NCI-H2107 (cell line): ENCODE results near the gene KRT28.
"Not testable (repeated sequence)": the region's sequence is repeated elsewhere in the genome, so short reads cannot be mapped to it uniquely, and the experiment has no call there.

Experiments
- DNase-seq: peaks from one replicate; lab custom pipeline; 2025; lab: John Stamatoyannopoulos, UW

The KRT28 gene

GRCh38 chr17:40818733-40819527 is 19.2 kb upstream of the KRT28 start:
- DNase-seq: peak; percentile 69

- DNase-seq: no peak
These were observed 18.6 kb upstream of the KRT28 start for GRCh38 chr17:40818343-40818732.

GRCh38 chr17:40817103-40817682 is 17.4 kb upstream of the KRT28 start:
- DNase-seq: no peak

GRCh38 chr17:40816569-40816968 is 16.8 kb upstream of the KRT28 start:
- DNase-seq: no peak

GRCh38 chr17:40815381-40815780 is 15.6 kb upstream of the KRT28 start:
- DNase-seq: no peak

- DNase-seq: not testable (repeated sequence)
These were observed 14.9 kb upstream of the KRT28 start for GRCh38 chr17:40814657-40815056.

GRCh38 chr17:40813804-40814203 is 14.0 kb upstream of the KRT28 start:
- no peak for DNase-seq

GRCh38 chr17:40812639-40813038 is 12.9 kb upstream of the KRT28 start:
- no peak for DNase-seq

- DNase-seq: no peak
These were observed 10.7 kb upstream of the KRT28 start for GRCh38 chr17:40810494-40810893.

GRCh38 chr17:40809721-40810421 is 10.1 kb upstream of the KRT28 start:
- no peak for DNase-seq

GRCh38 chr17:40806131-40806530 is 6.4 kb upstream of the KRT28 start:
- DNase-seq: no peak

GRCh38 chr17:40803617-40804082 is 3.9 kb upstream of the KRT28 start:
- peak; percentile 71 for DNase-seq

- DNase-seq: no peak
These were observed 1.4 kb upstream of the KRT28 start for GRCh38 chr17:40801157-40801556.

- no peak for DNase-seq
These were observed 622 bp upstream of the KRT28 start for GRCh38 chr17:40800381-40800780.

GRCh38 chr17:40796846-40797245 is 2.9 kb downstream of the KRT28 start:
- no peak for DNase-seq

- no peak for DNase-seq
These were observed 4.6 kb downstream of the KRT28 start for GRCh38 chr17:40795019-40795667.

GRCh38 chr17:40794466-40794865 is 5.3 kb downstream of the KRT28 start:
- no peak for DNase-seq

- DNase-seq: no peak
These were observed 5.9 kb downstream of the KRT28 start for GRCh38 chr17:40793832-40794231.

GRCh38 chr17:40791787-40792436 is 7.8 kb downstream of the KRT28 start:
- no peak for DNase-seq

- no peak for DNase-seq
These were observed 8.6 kb downstream of the KRT28 start for GRCh38 chr17:40791111-40791510.

- no peak for DNase-seq
These were observed 17.3 kb downstream of the KRT28 start, which contains the start of gene KRT27 for GRCh38 chr17:40782450-40782849. Gene KRT27, minus strand, starts transcription at chr17:40782550. Its CDS starts 57 bp downstream, at chr17:40782493.
